ENCODE measurements around the gene YBX2.
"Not testable (repeated sequence)": the region's sequence is repeated elsewhere in the genome, so short reads cannot be mapped to it uniquely, and the experiment has no call there.

The YBX2 gene

DNA sequence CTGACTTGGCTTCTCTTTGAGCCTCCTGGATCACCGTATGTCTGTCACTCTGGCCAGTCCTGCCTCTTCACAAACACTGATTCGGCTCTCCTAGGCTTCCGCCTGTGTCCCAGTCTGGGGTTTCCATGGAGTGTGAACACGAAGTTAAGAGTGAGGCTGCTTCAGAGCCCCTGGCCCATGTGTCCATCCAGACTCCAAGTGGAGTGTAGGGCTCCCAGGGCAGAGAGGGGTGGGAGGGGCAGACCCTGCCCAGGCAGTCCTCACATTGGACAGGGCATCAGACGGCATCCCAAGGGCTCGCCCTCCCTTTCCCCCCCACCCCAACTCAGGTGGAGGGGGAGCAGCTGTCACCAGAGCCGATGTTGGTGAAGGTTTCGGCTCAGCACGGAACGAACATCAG, 50.6 kb downstream of the YBX2 start:
- ATAC-seq, DNase-seq: not testable (repeated sequence)

DNA sequence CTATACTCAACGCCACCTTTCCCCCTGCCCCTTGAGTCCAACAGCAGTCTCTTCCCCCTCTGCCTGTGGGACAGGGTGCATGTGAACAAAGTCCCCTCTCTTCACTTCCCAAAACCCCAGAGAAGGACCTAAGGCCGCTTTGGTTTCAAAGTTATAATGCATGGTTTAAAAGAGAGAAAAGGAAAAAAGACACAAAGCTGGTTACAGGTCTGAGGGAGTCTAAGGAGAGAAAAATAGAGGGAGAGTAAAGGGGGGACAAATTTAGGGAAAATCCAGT, 51.0 kb downstream of the YBX2 start:
- no peak for DNase-seq
- ATAC-seq = no peak

DNA sequence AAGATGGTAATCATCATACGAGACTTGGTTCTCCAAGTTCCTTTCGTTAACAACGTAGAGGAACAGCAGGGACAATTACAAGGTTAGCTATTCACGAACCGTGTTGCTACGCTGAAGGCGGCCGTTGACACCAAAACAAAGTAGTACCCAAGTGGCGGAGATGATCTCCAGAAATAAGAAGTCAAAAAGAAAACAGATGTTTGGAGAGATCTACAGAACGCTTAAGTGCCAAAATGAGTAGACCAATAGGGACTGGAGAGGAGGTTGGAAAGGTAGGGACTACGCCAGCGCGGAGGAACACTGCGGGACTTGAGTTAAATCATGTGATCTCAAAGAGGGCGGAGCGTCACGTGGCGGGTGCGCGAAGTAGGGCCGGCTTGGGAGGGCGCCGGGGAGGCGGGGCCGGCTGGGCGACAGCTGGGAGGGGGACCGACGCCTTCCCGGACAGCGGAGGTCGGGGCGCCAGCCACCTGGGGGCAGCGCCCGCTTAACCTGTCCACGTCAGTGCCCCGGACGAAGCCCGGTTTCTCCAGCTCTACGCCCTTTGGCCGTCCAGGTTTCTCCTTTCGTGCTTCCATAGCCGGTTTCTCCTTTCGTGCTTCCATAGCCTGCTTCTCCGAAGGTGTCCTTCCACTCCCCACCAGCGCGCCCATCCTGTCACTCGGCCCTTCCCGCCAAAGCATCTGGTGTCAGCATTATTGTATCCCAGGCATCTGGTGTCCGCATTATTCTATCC, 51.6 kb downstream of the YBX2 start:
- peak; percentile 93 for DNase-seq
- peak; percentile 52 for ATAC-seq

DNA sequence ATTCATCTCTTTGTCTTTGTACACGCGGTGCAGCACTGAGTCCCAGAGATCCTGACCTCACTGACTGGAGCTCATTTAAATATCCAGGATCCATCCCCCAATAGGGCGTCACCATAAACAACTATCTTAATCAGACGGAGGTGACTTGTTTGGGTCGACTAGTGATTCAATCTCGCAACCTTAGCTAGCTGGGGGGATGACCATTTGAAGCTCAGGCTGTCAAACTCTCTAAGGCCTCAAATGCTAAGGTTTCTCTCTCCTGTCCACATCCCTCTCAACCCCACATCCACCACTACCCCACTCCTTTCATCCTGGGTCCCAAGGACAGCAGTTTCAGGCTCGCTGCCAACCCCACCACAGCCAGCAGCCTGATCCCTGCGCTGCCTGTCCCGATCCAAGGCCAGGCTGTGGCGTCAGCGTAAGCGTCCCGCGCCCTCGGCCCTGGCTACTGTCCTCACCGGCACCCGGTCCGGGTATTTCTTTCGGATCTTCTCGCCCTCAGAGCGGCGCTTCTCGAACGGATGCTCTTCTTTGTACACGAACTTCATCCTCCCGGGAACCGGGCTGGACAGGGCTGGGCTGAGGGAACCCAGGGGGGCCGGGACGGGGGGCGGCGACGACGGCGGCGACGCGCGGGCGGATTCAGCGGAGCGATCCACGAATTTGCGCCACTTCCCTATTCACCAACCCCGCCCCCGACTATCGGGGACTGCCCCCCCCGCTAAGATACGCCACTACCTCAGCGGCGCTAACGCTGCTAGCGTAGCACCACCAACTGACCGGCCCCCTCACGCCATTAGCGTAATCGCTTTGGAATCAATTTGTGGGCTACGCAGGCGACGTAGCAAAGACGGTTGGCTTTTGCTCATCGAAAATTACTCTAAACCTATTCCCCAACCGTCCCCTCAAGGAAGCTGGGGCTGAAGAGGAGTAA, 52.4 kb downstream of the YBX2 start, which contains the start of gene GABARAP:
Gene GABARAP, minus strand, starts transcription at position 667 of the 934 bp plus-strand sequence. Its CDS starts 119 bp downstream, at position 548.
- ATAC-seq = peak; percentile 21
- DNase-seq = peak; percentile 95

DNA sequence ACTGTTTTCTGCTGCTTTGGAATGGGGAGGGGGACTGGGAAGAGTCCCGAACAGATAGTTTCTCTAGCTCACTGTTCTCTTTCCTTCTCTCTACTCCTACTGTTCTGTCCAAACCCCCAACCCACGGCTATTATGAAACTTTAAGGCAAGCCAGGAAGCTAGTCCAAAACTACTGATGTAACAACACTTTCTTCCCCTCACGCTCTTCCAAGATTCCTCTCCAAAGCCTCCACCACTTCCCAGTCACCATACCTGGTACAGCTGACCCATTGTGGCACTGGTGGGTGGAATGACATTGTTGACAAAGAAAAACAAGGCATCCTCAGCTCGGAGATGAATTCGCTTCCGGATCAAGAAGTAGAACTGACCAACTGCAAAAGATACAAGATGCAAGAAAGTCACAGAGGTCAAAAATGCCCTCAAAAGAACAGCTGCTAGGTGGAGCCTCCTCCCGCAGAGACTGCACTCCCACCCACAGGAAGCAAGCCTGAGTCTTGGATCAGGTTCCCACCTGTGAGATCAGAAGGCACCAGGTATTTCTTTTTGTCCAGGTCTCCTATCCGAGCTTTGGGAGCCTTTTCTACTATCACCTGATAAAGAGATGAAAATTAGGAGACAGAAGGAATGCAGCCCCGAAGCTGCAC, 53.2 kb downstream of the YBX2 start:
- ATAC-seq (no peak), DNase-seq (no peak)

DNA sequence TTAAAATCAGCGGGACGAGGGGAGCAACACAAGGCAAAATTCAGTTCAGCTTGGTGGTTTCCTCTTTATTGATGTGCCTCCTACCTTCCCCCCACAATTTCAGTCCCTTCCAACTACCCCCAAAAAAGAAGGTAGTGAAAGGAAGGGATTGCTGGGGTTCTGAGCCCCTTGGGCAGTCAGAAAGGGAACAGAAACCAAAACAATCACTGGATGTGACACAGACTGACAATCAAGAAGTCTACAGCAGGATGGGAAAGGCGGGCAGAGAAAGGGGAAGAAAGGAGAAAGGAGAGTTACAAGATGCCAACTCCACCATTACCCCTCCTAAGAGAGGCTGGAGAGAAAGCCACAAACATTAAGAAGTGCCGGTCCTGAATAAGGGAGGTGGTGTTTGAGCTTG, 54.1 kb downstream of the YBX2 start:
- no peak for ATAC-seq
- no peak for DNase-seq

DNA sequence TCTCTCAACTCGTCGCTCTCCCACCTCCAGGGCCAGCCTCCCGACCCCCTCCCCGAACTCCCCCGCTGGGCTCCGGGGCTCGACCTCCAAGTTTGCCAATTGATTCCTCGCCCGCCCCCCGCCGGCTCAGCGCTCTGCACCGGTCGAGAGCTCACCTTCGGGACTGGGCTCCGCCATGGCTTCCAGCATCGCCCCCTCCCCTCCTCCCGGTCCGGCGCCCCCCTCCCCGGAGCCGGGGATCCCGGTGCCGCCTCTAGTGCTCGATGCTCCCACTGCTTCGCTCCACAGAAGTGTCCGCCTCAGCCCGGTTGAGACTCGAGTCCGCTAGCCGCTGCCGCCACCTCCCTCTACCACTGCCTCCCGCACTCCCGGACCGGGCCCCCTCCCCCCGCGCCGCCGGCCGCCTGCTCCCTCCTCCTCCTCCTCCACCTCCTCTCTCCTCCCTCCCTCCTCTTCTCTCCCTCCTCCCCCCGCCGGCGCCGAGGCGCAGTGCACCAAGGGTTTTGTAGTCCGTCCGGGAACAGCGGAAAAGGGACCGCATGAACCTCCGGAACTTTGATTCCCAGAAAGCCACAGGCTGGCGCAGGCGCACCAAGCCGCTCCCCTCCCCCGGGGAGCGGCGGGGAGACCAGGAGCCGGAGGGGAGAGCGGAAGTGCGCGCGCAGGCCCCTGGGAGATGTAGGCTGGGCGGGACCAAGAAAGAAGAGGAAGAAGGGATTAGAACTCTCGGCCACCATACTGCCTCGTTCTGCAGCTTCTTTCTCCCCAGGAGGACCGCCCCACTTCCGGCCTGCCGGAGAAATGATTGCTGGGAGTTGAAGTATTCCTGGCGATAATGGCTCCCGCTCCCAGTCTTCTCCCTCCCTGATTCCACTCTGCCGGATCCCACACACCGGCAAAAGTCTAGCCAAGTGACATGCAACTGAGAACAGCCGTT, 55.1 kb downstream of the YBX2 start, which contains the start of gene PHF23:
Gene PHF23, minus strand, starts transcription at position 367 of the 937 bp plus-strand sequence. Its CDS starts 178 bp downstream, at position 189.
- DNase-seq = peak; percentile 97
- ATAC-seq = peak; percentile 64

DNA sequence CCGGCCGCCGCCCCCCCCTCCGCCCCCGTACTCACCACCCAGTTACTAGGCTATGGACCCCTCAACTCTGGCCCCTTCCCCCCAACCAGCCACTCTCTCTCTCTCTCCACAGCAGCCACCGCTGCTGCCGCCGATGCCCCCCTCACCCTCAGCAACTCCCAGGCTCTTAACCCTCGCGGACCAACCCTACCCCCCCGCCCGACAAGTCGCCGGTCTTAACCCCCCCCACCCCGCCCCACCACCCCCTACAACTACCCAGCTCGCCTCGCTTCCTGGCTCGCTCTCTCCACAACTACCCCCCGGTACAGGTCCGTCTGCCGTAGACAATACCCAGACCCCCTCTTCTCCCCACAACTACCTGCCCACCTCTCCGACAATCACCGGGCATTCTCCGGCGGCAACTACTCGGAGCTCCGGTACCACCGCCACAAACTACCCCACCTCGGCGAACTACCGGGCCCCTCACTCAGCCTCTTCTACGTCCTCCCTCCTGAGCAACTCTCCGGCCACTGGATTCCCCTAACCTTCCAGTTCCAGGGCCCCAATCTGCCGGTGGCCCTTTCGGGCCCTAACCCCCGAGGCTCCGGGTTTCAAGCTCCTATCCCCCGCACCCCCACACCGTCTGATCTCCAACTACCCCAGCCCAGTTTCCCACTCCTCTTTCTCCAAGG, 55.9 kb downstream of the YBX2 start:
- DNase-seq (peak; percentile 44), ATAC-seq (no peak)

All from stimulated activated naive CD8-positive, alpha-beta T cell treated with anti-CD3 and anti-CD28 coated beads, Interleukin-15, Interleukin-2, amounts not matched to agents 100 U/mL and 50 U/mL, for 24 hours (primary cell).